LoVo (cell line): Measurements from ENCODE around the gene DOCK4.

Experiments
- DNase-seq: peaks from one replicate; pipeline ENCODE4 v3.0.0-alpha.2; 2016; ENCODE audit warnings: low spot score

DOCK4 gene

DNA sequence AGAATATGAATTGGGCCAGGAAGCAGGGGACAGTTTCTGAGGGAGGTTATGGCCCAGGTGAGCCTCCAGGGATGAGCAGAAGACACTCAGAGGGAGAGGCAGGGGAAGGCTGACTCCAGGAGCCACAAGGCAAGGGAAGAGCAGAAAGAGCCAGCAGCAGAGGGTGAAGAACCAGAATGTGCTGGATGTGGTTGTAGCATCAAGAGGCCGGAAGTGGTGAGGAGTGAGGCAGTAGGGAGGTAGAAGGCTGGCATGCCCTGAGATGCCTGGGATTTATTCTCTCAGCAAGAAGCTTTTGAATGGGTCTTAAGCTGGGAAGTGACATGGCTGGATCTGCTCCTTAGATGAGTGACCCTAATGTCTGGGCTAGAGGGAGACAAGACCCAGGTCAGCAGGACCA is 311.7 kb downstream of the DOCK4 start:
- DNase-seq, result no peak

DNA sequence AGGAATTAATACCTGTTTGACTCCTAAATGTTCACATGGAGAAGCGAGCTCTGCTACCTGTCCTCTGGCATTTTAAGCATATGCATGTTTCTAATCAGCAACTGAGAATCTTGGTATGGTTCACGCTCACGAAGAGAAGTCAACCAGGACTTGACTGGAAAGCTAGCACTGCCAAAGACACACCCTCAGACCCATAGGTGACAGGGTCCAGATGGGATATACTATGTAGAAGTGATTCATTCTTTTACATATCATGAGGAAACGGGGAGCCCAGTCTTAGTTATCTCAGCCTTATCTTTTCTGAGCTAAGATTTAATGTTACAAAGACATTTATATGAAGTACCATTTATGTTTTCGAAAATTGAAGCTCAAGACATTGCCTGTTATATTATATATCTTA is 313.0 kb downstream of the DOCK4 start:
- DNase-seq, result no peak

DNA sequence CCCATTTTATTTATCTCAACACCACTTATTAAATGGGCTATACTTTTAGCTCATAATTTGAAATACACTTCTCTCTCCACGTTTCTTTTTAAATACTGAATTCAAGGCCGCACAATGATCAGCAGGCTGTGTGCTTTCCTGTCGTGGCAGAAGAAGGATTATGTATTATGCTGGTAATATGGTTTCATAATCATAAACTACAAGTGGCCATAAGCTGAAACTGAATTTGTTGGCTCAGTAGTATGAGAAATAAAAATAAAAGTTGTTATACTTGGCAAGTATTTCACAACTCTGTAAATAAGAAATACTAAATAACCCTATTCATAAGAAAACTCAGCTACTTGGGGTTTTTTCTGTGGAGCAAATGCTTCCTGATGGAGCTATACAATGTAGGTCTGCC is 313.6 kb downstream of the DOCK4 start:
- no peak for DNase-seq

- no peak for DNase-seq
These were observed 318.5 kb downstream of the DOCK4 start for GRCh38 chr7:111887734-111888133.

GRCh38 chr7:111886233-111886632 is 320.0 kb downstream of the DOCK4 start:
- DNase-seq, result no peak

GRCh38 chr7:111883241-111883640 is 323.0 kb downstream of the DOCK4 start:
- no peak for DNase-seq

GRCh38 chr7:111878785-111879184 is 327.4 kb downstream of the DOCK4 start:
- no peak for DNase-seq

GRCh38 chr7:111877931-111878330 is 328.3 kb downstream of the DOCK4 start:
- no peak for DNase-seq

DNA sequence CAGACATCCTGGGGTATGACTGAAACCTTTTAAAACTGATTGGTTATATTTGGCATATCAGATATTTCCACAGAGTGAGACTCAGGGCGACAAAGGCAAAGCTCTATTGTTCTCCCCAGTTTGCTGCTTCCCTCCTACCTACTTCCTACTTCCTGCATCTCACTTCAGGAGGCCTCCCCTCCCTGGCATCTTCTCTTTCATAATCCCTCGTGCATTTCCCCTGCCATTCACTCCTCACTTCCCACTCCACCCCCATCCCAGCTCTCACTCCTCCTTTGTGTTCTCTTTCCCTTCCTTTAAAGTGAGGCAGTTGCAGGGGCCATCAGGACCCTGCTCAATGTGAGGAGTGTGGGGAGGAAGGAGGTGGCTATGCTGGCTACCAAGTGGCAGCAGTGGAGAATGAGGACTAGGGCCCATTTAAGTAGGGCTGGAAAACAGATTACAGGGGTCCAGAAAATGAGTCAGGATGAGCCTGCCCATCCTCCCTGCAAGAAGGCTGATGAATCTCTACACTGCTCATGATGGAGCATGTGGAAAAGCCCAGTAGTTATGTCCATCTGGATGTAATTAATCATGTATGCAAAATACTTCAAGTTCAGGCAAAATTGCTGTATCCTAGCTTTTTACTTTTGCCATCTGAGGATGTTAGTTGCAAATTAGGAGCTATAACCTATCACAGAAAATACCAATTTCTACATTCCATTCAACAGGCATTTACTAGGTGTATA is 332.1 kb downstream of the DOCK4 start:
- no peak for DNase-seq

DNA sequence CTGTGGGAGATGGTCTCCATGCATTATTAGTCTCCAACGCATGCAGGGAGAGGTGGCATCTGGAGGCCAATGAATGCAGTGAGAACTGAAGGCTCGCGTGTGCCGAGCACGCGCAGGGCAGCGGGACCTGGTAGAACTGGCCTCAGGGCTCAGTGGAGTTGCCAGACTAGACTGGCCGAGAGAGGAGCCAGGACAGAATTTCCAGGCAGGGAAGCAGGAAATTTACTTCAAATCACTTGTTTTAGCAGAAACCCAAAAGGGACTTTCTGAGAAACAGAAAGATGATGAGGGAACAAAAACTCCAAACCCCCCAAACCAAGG is 332.9 kb downstream of the DOCK4 start:
- no peak for DNase-seq

- no peak for DNase-seq
These were observed 333.5 kb downstream of the DOCK4 start for GRCh38 chr7:111872450-111873325.

DNA sequence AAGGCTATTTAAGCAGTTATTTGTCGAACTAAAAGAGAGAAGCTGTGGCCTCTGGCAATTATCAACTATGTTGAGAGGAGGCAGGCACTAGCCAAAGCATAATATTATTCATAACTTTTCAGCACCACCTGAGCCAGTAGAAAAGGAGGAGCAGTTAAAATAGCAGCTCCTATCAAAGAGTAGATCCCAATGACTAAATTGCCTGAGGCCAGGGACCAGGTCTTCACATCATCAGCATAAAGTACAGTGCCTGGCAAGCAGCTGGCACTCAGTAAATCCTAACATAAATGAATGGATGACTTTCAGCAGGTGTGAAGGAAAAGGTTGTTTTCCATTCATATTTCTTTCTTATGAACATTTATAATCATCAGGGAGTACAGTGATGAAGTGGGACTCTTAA is 334.9 kb downstream of the DOCK4 start:
- no peak for DNase-seq

DNA sequence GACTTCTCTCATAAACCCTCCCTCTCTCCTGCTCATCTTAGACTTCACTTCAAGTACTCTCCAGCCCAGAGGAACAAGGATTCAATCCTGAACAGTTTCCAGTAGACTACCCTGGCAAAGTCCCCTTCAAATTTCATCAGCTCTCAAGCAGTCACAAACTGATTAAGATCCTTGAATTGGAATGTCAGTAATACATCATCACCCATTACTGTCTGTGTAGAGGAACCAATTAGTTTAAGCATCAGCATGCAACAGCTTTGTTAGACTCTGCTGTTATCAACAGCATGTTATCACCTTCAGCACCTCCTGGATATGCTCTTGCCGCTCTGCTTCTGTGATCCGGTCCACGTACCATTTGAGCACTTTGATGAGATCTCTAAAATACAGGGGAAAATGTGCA is 336.9 kb downstream of the DOCK4 start:
- DNase-seq, result no peak

DNA sequence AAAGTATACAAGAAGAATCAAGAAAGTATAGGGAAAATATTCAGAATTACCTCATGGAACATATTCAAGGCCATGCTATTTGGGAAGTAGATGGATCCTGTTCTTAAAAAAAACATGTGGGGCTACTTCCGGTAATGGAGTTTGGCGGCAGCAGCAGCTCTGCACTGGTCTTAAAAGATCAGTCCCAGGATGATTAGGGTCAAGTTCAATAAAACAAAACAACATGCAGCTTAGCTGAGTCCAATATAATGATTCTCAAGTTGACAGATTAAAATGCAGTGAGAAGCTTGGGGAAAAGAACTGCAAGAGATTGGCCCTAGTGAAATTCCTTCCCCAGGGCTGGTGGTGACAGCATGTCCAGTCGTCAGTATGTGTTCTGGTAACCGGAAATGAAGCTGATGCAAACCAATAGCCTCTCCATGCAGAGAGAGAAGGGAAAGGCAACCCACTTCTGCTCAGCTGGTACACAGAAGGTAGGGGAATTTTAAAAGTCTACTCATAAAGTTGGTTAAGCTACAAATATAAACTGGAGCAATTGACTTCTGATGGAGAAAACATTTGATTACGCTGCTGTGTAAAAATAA is 338.8 kb downstream of the DOCK4 start:
- DNase-seq, result no peak

DNA sequence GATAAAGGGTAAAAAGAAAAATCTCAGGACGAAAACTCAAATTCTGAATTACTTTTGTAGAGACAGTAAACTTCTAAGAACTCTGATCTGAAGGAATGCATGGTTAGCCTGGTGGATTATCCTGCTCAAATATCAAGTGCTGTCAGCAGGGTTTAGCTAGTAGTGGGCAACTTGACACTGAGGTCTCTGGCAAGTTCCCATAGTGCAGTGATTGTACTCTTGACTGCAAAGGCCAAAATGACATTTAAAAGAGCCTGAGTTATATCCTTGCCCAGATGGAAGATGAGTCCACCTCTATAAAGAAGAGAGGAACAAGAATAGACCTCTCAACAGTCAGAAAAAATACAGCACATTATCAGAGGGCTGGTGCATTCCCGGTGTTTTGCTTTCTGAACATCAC is 339.4 kb downstream of the DOCK4 start:
- DNase-seq, result no peak

- no peak for DNase-seq
These were observed 340.8 kb downstream of the DOCK4 start for GRCh38 chr7:111865430-111865829.

GRCh38 chr7:111864291-111864976 is 341.8 kb downstream of the DOCK4 start:
- DNase-seq, result no peak

- no peak for DNase-seq
These were observed 342.9 kb downstream of the DOCK4 start for GRCh38 chr7:111863269-111863668.

GRCh38 chr7:111860248-111860647 is 346.0 kb downstream of the DOCK4 start:
- DNase-seq, result no peak

- no peak for DNase-seq
These were observed 347.9 kb downstream of the DOCK4 start for GRCh38 chr7:111858331-111858730.

DNA sequence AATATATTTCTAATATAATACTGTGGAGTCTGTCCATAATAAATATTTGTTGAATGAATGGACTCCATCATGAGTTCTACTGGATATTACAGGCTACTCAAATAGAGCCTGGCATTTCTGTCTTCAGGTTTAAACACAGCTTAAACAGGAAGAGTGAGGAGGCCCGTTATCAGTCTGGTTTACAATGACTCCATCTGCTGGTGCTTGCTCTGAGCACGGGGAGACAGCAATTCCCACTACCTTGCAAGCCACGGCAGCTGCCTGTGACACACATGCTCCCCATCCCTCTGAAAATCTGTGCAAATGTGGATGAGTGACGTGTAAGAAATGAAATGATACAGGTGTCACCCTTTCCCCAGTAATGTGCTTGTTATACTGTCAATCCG is 350.4 kb downstream of the DOCK4 start:
- no peak for DNase-seq

DNA sequence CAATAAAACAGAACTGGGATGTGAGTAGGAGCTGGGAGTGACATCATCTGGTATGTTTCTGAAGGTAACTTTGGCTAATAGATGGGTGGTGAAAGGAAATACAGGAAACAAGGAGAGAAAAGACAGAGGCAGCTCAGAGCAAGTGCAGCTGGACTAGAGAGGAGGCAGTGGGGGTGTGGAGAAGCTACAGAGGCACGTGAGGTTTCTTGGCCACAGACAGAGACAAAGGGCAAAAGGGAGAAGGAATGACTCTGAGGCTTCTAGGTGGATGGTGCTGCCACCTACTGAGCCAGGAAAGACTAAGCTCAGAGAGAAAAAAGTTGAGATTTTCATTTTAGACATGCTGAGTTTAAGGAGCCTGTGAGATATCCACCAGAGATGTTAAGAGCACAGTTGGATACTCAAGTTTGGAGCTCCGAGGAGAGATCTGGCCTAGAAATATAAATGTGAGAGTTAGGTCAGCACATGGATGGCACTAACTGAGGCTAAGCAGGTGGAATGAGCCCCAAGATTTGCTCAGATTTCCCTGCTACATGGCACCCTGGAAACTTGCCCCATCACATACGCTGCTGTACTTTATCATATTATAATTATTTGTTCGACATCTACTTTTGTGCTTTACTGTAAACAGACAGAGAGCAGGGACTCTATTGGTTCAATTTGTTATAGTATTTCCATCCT is 350.9 kb downstream of the DOCK4 start:
- DNase-seq, result peak; percentile 55
